ENCODE data around the gene NAGLU. TPM values are rescaled to one million over a fixed set of nuclear protein-coding genes. Genes with fewer than 3 reads are reported as not detected.

Gene NAGLU
- total RNA-seq, 1 donor from 2014 or later: 14.1 TPM

- H3K9me3 ChIP-seq (ENCODE audit: control insufficient read depth in 3 of 3, low read length in 3 of 3): no peaks in the 10 kb centered on the region
- no peak overlapping the region for H3K9ac ChIP-seq (ENCODE audit: low read depth in 1 of 3, low read length in 3 of 3)
- H3K27me3 ChIP-seq (ENCODE audit: control insufficient read depth in 3 of 3, insufficient read depth in 3 of 3, low read length in 3 of 3): no peaks in the 10 kb centered on the region
- no peak overlapping the region for H3K4me3 ChIP-seq (ENCODE audit: low read length in 3 of 3)
- peaks cover 51 to 56% (median 52%) of the 10 kb centered on the region in 3 donors for H3K36me3 ChIP-seq (ENCODE audit: control insufficient read depth in 3 of 3, insufficient read depth in 3 of 3, low read length in 3 of 3)
- no peak overlapping the region for H3K27ac ChIP-seq (ENCODE audit: low read depth, low read length)
- peaks cover 12 to 24% (median 19%) of the 10 kb centered on the region in 3 donors for H3K4me1 ChIP-seq (ENCODE audit: control insufficient read depth in 3 of 3, insufficient read depth in 3 of 3, low read length in 3 of 3)
These were observed 43.9 kb downstream of the NAGLU start for GRCh38 chr17:42579794-42580551.

DNA sequence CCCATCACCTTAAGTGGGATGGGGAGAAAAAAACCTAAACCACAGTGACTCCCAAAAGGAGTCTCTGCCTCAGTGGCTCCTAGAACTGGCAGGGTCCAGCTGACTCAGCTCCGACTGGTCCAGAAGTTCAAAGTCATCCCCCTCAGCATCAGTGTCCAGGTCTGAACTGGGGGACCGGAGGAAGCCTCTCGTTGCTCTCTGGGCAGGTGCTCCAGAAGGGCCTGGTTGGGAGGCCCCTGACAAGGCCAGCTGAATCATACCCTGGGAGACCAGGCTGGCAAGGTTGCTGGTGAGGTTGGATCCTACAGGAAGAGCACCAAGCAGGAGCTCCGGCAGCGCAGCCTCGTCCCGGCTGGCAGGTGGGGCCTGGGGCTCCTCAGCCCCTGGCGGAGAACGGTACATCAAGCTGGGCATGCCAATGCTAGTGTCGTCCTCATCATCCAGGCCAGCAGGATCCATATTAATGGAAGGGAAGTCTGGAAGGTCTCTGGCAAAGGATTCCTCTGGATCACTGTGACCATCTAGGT lies 45.8 kb downstream of the NAGLU start:
- Histone ChIP-seq H3K27ac (ENCODE audit: low read depth, low read length) (no peak overlapping the region), H3K4me1 (ENCODE audit: control insufficient read depth in 3 of 3, insufficient read depth in 3 of 3, low read length in 3 of 3) (peaks cover 11 to 34% (median 25%) of the 10 kb centered on the region in 3 donors), H3K9ac (ENCODE audit: low read depth in 1 of 3, low read length in 3 of 3) (no peak overlapping the region), H3K9me3 (ENCODE audit: control insufficient read depth in 3 of 3, low read length in 3 of 3) (no peaks in the 10 kb centered on the region), H3K36me3 (ENCODE audit: control insufficient read depth in 3 of 3, insufficient read depth in 3 of 3, low read length in 3 of 3) (peaks cover 52 to 70% (median 63%) of the 10 kb centered on the region in 3 donors), H3K27me3 (ENCODE audit: control insufficient read depth in 3 of 3, insufficient read depth in 3 of 3, low read length in 3 of 3) (no peaks in the 10 kb centered on the region), H3K4me3 (ENCODE audit: low read length in 3 of 3) (no peak overlapping the region)

DNA sequence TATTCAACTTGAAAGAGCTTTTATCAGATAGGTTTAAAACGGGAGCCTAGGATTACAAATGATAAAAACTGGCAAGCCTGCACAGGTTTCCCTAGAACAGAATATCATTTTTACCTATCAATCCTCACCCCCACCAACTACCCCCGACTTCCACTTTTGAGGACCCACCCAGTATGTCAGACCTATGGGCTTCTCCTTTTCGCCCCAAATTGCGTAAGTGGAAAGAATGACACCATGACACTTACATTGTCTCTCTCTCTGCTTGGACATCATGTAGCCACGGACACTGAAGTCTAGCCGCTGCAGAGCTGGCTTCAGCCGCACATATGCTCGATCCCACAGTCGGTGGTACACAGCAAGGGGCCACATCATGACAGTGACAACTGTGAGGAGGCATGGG lies 48.8 kb downstream of the NAGLU start:
- Histone ChIP-seq H3K36me3 (ENCODE audit: control insufficient read depth in 3 of 3, insufficient read depth in 3 of 3, low read length in 3 of 3) (peaks cover 65 to 73% (median 68%) of the 10 kb centered on the region in 3 donors), H3K9ac (ENCODE audit: low read depth in 1 of 3, low read length in 3 of 3) (peak overlapping the region in 1 of 3 donors; percentile 19), H3K4me3 (ENCODE audit: low read length in 3 of 3) (no peak overlapping the region), H3K4me1 (ENCODE audit: control insufficient read depth in 3 of 3, insufficient read depth in 3 of 3, low read length in 3 of 3) (peaks cover 4 to 22% (median 14%) of the 10 kb centered on the region in 3 donors), H3K27ac (ENCODE audit: low read depth, low read length) (no peak overlapping the region), H3K9me3 (ENCODE audit: control insufficient read depth in 3 of 3, low read length in 3 of 3) (no peaks in the 10 kb centered on the region), H3K27me3 (ENCODE audit: control insufficient read depth in 3 of 3, insufficient read depth in 3 of 3, low read length in 3 of 3) (no peaks in the 10 kb centered on the region)

DNA sequence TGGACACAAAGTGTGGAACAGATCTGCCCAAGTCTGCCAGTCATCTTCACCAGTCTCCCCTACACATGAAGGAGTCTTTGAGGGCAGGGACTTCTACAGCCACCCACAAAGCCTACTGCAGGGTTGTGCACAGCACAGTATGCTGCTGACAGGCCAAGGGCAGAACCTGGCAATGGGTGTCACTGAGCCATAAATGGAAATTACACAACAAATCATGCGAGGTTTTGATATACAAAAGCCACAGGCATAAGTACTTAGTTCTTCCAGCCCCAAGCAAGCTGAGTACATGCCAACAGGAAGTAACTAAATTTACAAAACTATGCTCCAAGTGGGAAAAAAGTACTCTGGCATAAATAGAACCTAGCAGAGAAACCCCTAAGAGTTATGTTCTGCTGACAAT lies 49.3 kb downstream of the NAGLU start:
- peak overlapping the region in 2 of 3 donors; percentile 19 to 34 for H3K9ac ChIP-seq (ENCODE audit: low read depth in 1 of 3, low read length in 3 of 3)
- no peaks in the 10 kb centered on the region for H3K9me3 ChIP-seq (ENCODE audit: control insufficient read depth in 3 of 3, low read length in 3 of 3)
- H3K27ac ChIP-seq (ENCODE audit: low read depth, low read length): no peak overlapping the region
- H3K4me3 ChIP-seq (ENCODE audit: low read length in 3 of 3): no peak overlapping the region
- peaks cover 65 to 73% (median 69%) of the 10 kb centered on the region in 3 donors for H3K36me3 ChIP-seq (ENCODE audit: control insufficient read depth in 3 of 3, insufficient read depth in 3 of 3, low read length in 3 of 3)
- no peaks in the 10 kb centered on the region for H3K27me3 ChIP-seq (ENCODE audit: control insufficient read depth in 3 of 3, insufficient read depth in 3 of 3, low read length in 3 of 3)
- peaks cover 4 to 22% (median 14%) of the 10 kb centered on the region in 3 donors for H3K4me1 ChIP-seq (ENCODE audit: control insufficient read depth in 3 of 3, insufficient read depth in 3 of 3, low read length in 3 of 3)

DNA sequence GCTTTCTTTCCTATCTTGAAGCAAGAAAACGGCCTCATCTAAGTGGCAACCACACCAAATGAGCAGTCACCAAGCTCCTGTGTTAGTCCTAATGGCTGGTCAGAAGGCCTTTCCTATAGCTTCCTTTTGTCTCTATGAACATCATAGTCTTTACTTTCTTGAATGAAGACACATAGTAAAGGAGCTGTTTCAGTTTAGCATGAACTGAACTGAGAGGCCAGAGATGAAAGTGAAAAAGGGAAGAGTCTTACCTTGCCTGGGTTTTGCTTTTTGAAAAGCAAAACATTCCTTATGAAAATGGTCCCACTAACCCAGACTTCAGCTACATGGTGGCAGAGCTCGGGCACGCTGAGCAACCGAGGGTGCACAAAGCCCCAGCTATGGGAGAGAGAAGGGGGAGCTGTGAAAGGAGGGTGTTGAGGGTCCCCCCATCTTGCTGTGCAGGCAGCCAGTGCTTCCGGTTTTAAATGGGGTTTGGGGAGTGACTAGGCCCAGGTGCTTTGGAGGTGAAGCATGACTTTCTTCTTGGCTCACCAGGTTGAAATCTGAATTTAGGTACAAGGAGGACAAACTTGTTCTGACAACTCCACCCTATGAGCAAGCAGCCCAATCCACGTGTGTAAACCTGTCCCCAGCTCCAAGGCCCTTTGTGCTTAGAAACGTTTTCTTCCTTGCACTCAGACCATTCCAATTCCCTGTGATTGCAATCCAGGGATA lies 50.6 kb downstream of the NAGLU start:
- no peak overlapping the region for H3K4me3 ChIP-seq (ENCODE audit: low read length in 3 of 3)
- peaks cover 4 to 22% (median 14%) of the 10 kb centered on the region in 3 donors for H3K4me1 ChIP-seq (ENCODE audit: control insufficient read depth in 3 of 3, insufficient read depth in 3 of 3, low read length in 3 of 3)
- no peak overlapping the region for H3K27ac ChIP-seq (ENCODE audit: low read depth, low read length)
- no peaks in the 10 kb centered on the region for H3K27me3 ChIP-seq (ENCODE audit: control insufficient read depth in 3 of 3, insufficient read depth in 3 of 3, low read length in 3 of 3)
- no peaks in the 10 kb centered on the region for H3K9me3 ChIP-seq (ENCODE audit: control insufficient read depth in 3 of 3, low read length in 3 of 3)
- H3K36me3 ChIP-seq (ENCODE audit: control insufficient read depth in 3 of 3, insufficient read depth in 3 of 3, low read length in 3 of 3): peaks cover 61 to 74% (median 67%) of the 10 kb centered on the region in 3 donors
- peak overlapping the region in 2 of 3 donors; percentile 60 to 63 for H3K9ac ChIP-seq (ENCODE audit: low read depth in 1 of 3, low read length in 3 of 3)

GRCh38 chr17:42590886-42591285 lies 54.8 kb downstream of the NAGLU start:
- Histone ChIP-seq H3K27me3 (ENCODE audit: control insufficient read depth in 3 of 3, insufficient read depth in 3 of 3, low read length in 3 of 3) (no peaks in the 10 kb centered on the region), H3K4me1 (ENCODE audit: control insufficient read depth in 3 of 3, insufficient read depth in 3 of 3, low read length in 3 of 3) (peaks cover 4 to 15% (median 10%) of the 10 kb centered on the region in 3 donors), H3K9me3 (ENCODE audit: control insufficient read depth in 3 of 3, low read length in 3 of 3) (no peaks in the 10 kb centered on the region), H3K27ac (ENCODE audit: low read depth, low read length) (no peak overlapping the region), H3K4me3 (ENCODE audit: low read length in 3 of 3) (no peak overlapping the region), H3K9ac (ENCODE audit: low read depth in 1 of 3, low read length in 3 of 3) (no peak overlapping the region), H3K36me3 (ENCODE audit: control insufficient read depth in 3 of 3, insufficient read depth in 3 of 3, low read length in 3 of 3) (peaks cover 24 to 36% (median 35%) of the 10 kb centered on the region in 3 donors)

DNA sequence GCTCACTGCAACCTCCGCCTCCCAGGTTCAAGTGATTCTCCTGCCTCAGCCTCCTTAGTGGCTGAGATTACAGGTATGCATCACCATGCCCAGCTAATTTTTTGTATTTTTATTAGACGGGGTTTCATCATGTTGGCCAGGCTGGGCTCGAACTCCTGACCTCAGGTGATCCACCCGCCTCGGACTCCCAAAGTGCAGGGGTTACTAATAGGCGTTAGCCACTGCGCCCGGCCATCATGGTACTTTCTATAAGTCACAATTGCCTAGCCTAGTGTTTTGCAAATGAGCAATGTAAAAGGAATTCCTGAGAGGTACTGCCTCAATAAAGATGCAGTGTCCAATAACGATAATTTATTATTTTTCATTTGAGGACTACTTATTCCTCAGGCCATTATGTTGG lies 55.4 kb downstream of the NAGLU start:
- no peaks in the 10 kb centered on the region for H3K9me3 ChIP-seq (ENCODE audit: control insufficient read depth in 3 of 3, low read length in 3 of 3)
- H3K9ac ChIP-seq (ENCODE audit: low read depth in 1 of 3, low read length in 3 of 3): no peak overlapping the region
- no peaks in the 10 kb centered on the region for H3K27me3 ChIP-seq (ENCODE audit: control insufficient read depth in 3 of 3, insufficient read depth in 3 of 3, low read length in 3 of 3)
- H3K4me1 ChIP-seq (ENCODE audit: control insufficient read depth in 3 of 3, insufficient read depth in 3 of 3, low read length in 3 of 3): peaks cover 4 to 14% (median 10%) of the 10 kb centered on the region in 3 donors
- peaks cover 20 to 35% (median 31%) of the 10 kb centered on the region in 3 donors for H3K36me3 ChIP-seq (ENCODE audit: control insufficient read depth in 3 of 3, insufficient read depth in 3 of 3, low read length in 3 of 3)
- no peak overlapping the region for H3K4me3 ChIP-seq (ENCODE audit: low read length in 3 of 3)
- H3K27ac ChIP-seq (ENCODE audit: low read depth, low read length): no peak overlapping the region

Small RNA genes lying within 50 kb of the gene (small RNA-seq; reads per million reads assigned to genes)
- gene MIR548AT: 0.30 reads per million, percentile 31 among the genes with 10 or more reads in this experiment

Other genes with a start within 250 kb of the NAGLU start
- gene STAT5A, start 247.7 kb upstream of the NAGLU start, total RNA-seq: 18.3 TPM
- 44.9 TPM for gene STAT3, start 147.8 kb upstream of the NAGLU start, total RNA-seq
- 238 TPM for gene CAVIN1, start 113.0 kb upstream of the NAGLU start, total RNA-seq
- 66.8 TPM for gene ATP6V0A1, start 77.4 kb upstream of the NAGLU start, total RNA-seq
- gene HSD17B1, start 16.7 kb downstream of the NAGLU start, total RNA-seq: 1.6 TPM
- 6.3 TPM for gene COASY, start 25.9 kb downstream of the NAGLU start, total RNA-seq
- gene MLX, start 30.9 kb downstream of the NAGLU start, total RNA-seq: 21.9 TPM
- 2.1 TPM for gene PSMC3IP, start 41.5 kb downstream of the NAGLU start, total RNA-seq
- gene RETREG3, start 73.1 kb downstream of the NAGLU start, total RNA-seq: 47.5 TPM
- 13.0 TPM for gene TUBG1, start 73.4 kb downstream of the NAGLU start, total RNA-seq
- 1.6 TPM for gene TUBG2, start 123.0 kb downstream of the NAGLU start, total RNA-seq
- 20.4 TPM for gene PLEKHH3, start 140.8 kb downstream of the NAGLU start, total RNA-seq
- gene CCR10, start 145.6 kb downstream of the NAGLU start, total RNA-seq: 0.52 TPM
- 8.9 TPM for gene CNTNAP1, start 146.3 kb downstream of the NAGLU start, total RNA-seq
- gene EZH1, start 208.8 kb downstream of the NAGLU start, total RNA-seq: 13.0 TPM
- 16.2 TPM for gene RAMP2, start 225.0 kb downstream of the NAGLU start, total RNA-seq
- gene VPS25, start 237.2 kb downstream of the NAGLU start, total RNA-seq: 38.6 TPM
- not detected for gene WNK4, start 244.4 kb downstream of the NAGLU start, total RNA-seq